ENCODE measurements around the gene CTBP1.

CTBP1 gene

GRCh38 chr4:1221155-1221870 is 27.6 kb downstream of the CTBP1 start:
- no peak for DNase-seq

GRCh38 chr4:1220566-1220965 is 28.4 kb downstream of the CTBP1 start:
- no peak for DNase-seq

- no peak for DNase-seq
These were observed 29.4 kb downstream of the CTBP1 start for GRCh38 chr4:1219566-1219950.

GRCh38 chr4:1218634-1219565 is 30.0 kb downstream of the CTBP1 start:
- no peak for DNase-seq

- DNase-seq = no peak
These were observed 31.6 kb downstream of the CTBP1 start for GRCh38 chr4:1217366-1217765.

- DNase-seq = no peak
These were observed 32.0 kb downstream of the CTBP1 start for GRCh38 chr4:1216869-1217294.

GRCh38 chr4:1216076-1216614 is 32.8 kb downstream of the CTBP1 start:
- DNase-seq = no peak

- no peak for DNase-seq
These were observed 33.5 kb downstream of the CTBP1 start for GRCh38 chr4:1215141-1216075.

- DNase-seq = no peak
These were observed 34.5 kb downstream of the CTBP1 start for GRCh38 chr4:1214101-1215095.

- DNase-seq = no peak
These were observed 35.5 kb downstream of the CTBP1 start for GRCh38 chr4:1213336-1213995.

GRCh38 chr4:1212546-1213335 is 36.2 kb downstream of the CTBP1 start:
- no peak for DNase-seq

GRCh38 chr4:1211891-1212545 is 36.9 kb downstream of the CTBP1 start:
- DNase-seq = peak; percentile 37

GRCh38 chr4:1211371-1211770 is 37.6 kb downstream of the CTBP1 start:
- no peak for DNase-seq

GRCh38 chr4:1210971-1211370 is 38.0 kb downstream of the CTBP1 start:
- peak; percentile 17 for DNase-seq

GRCh38 chr4:1210241-1210841 is 38.6 kb downstream of the CTBP1 start:
- DNase-seq = no peak

GRCh38 chr4:1209821-1210220 is 39.1 kb downstream of the CTBP1 start:
- DNase-seq = peak; percentile 91

- peak; percentile 50 for DNase-seq
These were observed 39.8 kb downstream of the CTBP1 start for GRCh38 chr4:1208970-1209704.

Data from right hindlimb (tissue), 1 donor.